GM12873 (cell line): ENCODE data around the gene CKAP2L.

Source experiments
- CTCF ChIP-seq: IDR thresholded peaks from 2 replicates; pipeline ENCODE4 v1.5.1; 2012; ENCODE audit warnings: low read depth, mild to moderate bottlenecking, moderate library complexity, low read length, control low read depth; ENCODE audit not compliant: insufficient read depth; ENCODE audit errors: missing control alignments

CKAP2L gene

GRCh38 chr2:112749755-112750559, 14.5 kb downstream of the CKAP2L start:
- TF ChIP-seq CTCF: peak; percentile 98

- TF ChIP-seq CTCF: no peak
Measured at GRCh38 chr2:112740527-112740926, 23.9 kb downstream of the CKAP2L start.

DNA sequence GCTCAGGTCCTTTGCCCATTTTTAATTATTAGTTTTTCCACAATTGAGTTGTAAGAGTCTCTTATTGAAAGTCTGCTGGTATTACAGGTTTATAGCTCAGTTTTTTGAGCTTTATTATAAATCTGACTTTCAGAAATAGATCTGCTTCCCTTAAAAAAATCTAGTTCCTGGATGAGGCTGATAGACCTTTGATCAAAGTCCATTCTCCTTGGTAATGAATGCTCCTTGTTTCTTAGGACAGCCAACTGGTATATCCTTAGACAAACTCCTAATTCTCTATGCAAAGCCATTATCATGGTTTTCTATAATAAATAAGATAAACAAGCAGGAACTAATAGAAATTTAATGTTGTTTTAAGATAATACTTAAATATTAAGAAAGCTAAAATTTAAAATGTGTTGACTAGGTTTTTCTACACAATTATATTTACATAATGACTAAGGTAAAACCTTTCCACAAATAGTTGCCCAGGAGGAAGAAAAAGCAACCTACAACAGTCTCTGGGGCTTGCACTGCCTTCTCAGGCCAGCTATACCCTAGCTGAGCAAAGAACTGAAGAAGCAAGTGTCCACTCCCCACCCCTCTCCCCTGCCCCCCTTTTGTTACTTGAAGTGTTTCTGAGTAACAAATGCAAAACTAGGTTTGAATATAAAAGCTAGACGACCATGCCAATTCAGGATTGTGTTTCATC, 26.7 kb downstream of the CKAP2L start:
- TF ChIP-seq CTCF: no peak

GRCh38 chr2:112733871-112734270, 30.5 kb downstream of the CKAP2L start:
- TF ChIP-seq CTCF: no peak

GRCh38 chr2:112733456-112733855, 31.0 kb downstream of the CKAP2L start:
- no peak for TF ChIP-seq CTCF

DNA sequence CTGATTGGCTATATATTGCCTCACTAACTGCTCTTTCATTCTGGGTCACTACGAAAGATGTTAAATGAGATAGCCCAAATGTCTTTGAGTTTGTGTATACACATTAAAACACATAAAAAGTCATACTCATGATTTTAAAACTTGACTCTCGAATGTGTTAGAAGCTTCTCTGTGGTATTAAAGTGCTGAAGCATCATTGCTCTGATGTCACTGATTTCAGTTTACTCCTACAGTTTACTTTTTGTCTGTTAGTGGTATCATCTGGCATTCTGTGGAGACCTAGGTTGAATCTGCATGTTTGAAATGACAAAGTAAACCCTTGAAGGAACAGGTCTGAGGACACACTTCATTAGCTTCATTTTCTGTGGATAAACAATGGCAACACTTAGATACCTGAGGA, 32.9 kb downstream of the CKAP2L start:
- TF ChIP-seq CTCF: no peak

- TF ChIP-seq CTCF: no peak
Measured at GRCh38 chr2:112730791-112731190, 33.6 kb downstream of the CKAP2L start.
